ENCODE measurements around the gene SPCS1.

DNA sequence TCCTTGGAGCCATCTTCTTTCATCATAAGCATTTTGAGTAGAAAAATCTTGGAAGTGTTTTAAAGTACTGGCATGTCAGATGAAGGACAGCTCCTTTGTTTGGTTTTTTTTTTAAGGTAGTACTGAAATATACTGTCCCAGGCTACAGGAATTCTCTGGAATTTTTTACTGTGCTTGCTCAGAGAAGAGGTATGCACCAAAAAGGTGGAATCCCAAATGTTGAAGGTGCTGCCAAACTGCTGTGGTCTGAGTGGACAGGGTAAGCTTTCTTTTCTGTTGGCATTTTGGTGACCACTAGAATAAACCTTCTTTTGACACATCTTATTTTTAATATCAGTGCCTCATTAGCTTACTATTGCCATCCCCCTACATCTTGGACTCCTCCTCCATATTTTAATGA is 12.8 kb upstream of the SPCS1 start:
- TF ChIP-seq, protein P1, sequence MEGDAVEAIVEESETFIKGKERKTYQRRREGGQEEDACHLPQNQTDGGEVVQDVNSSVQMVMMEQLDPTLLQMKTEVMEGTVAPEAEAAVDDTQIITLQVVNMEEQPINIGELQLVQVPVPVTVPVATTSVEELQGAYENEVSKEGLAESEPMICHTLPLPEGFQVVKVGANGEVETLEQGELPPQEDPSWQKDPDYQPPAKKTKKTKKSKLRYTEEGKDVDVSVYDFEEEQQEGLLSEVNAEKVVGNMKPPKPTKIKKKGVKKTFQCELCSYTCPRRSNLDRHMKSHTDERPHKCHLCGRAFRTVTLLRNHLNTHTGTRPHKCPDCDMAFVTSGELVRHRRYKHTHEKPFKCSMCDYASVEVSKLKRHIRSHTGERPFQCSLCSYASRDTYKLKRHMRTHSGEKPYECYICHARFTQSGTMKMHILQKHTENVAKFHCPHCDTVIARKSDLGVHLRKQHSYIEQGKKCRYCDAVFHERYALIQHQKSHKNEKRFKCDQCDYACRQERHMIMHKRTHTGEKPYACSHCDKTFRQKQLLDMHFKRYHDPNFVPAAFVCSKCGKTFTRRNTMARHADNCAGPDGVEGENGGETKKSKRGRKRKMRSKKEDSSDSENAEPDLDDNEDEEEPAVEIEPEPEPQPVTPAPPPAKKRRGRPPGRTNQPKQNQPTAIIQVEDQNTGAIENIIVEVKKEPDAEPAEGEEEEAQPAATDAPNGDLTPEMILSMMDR (IDR thresholded peaks at IDR 0.05; ENCODE audit: borderline replicate concordance, extremely low read depth, low read length, poor library complexity, severe bottlenecking), result no peak
- no peak for TF ChIP-seq EZH2 (IDR thresholded peaks at IDR 0.05; ENCODE audit: borderline replicate concordance, low read depth, low read length, severe bottlenecking)

Measured in DND-41 (cell line).